ENCODE measurements around the gene GPRASP3.
"Not testable (repeated sequence)": the region's sequence is repeated elsewhere in the genome, so short reads cannot be mapped to it uniquely, and the experiment has no call there.

Gene GPRASP3

GRCh38 chrX:102715967-102716366, 4.6 kb upstream of the GPRASP3 start:
- no peaks in the 10 kb centered on the region for H4K20me1 ChIP-seq (ENCODE audit: insufficient read depth, low read length, poor library complexity, severe bottlenecking)
- H3K27me3 ChIP-seq (ENCODE audit: insufficient read depth, low read length, poor library complexity, severe bottlenecking) = no peaks in the 10 kb centered on the region
- no peaks in the 10 kb centered on the region for H3K79me2 ChIP-seq (ENCODE audit: insufficient read depth, low read length)
- no peak overlapping the region for H3K4me3 ChIP-seq (ENCODE audit: low read length, poor library complexity, severe bottlenecking)
- H3K4me1 ChIP-seq (ENCODE audit: insufficient read depth, low read length, poor library complexity, severe bottlenecking) = no peaks in the 10 kb centered on the region
- no peaks in the 10 kb centered on the region for H3F3A ChIP-seq (ENCODE audit: low read depth)
- TF ChIP-seq EZH2phosphoT487 (IDR thresholded peaks at IDR 0.05; ENCODE audit: borderline replicate concordance) (no peak), CTCF (conservative IDR thresholded peaks at IDR 0.05; ENCODE audit: low read length) (no peak)
- H3K9me3 ChIP-seq (ENCODE audit: insufficient read depth, low read depth, low read length) = no peaks in the 10 kb centered on the region
- no peak overlapping the region for H3K9ac ChIP-seq (ENCODE audit: low read depth, low read length, poor library complexity, severe bottlenecking)
- H3K4me2 ChIP-seq (ENCODE audit: low read depth, low read length, poor library complexity, severe bottlenecking) = no peak overlapping the region
- H2AFZ ChIP-seq (ENCODE audit: low read length) = no peak overlapping the region
- H3K36me3 ChIP-seq (ENCODE audit: insufficient read depth, low read length) = no peaks in the 10 kb centered on the region
- no peaks in the 10 kb centered on the region for H3K9me2 ChIP-seq (replicated peaks; ENCODE audit: low read depth, low read length)

GRCh38 chrX:102721169-102721506, 595 bp downstream of the GPRASP3 start:
- H3K4me1 ChIP-seq (ENCODE audit: insufficient read depth, low read length, poor library complexity, severe bottlenecking); H3F3A ChIP-seq (ENCODE audit: low read depth); H3K9me2 ChIP-seq (replicated peaks; ENCODE audit: low read depth, low read length); H3K4me3 ChIP-seq (ENCODE audit: low read length, poor library complexity, severe bottlenecking); H3K9me3 ChIP-seq (ENCODE audit: insufficient read depth, low read depth, low read length); H3K36me3 ChIP-seq (ENCODE audit: insufficient read depth, low read length); H3K9ac ChIP-seq (ENCODE audit: low read depth, low read length, poor library complexity, severe bottlenecking); H2AFZ ChIP-seq (ENCODE audit: low read length); H3K4me2 ChIP-seq (ENCODE audit: low read depth, low read length, poor library complexity, severe bottlenecking); H3K79me2 ChIP-seq (ENCODE audit: insufficient read depth, low read length); H3K27me3 ChIP-seq (ENCODE audit: insufficient read depth, low read length, poor library complexity, severe bottlenecking); H4K20me1 ChIP-seq (ENCODE audit: insufficient read depth, low read length, poor library complexity, severe bottlenecking): not testable (repeated sequence)

GRCh38 chrX:102723456-102723855, 2.9 kb downstream of the GPRASP3 start:
- Histone ChIP-seq H3F3A (ENCODE audit: low read depth) (no peaks in the 10 kb centered on the region), H3K4me2 (ENCODE audit: low read depth, low read length, poor library complexity, severe bottlenecking) (no peak overlapping the region), H3K4me3 (ENCODE audit: low read length, poor library complexity, severe bottlenecking) (no peak overlapping the region), H4K20me1 (ENCODE audit: insufficient read depth, low read length, poor library complexity, severe bottlenecking) (no peaks in the 10 kb centered on the region), H2AFZ (ENCODE audit: low read length) (no peak overlapping the region), H3K9ac (ENCODE audit: low read depth, low read length, poor library complexity, severe bottlenecking) (no peak overlapping the region), H3K9me3 (ENCODE audit: insufficient read depth, low read depth, low read length) (no peaks in the 10 kb centered on the region), H3K79me2 (ENCODE audit: insufficient read depth, low read length) (no peaks in the 10 kb centered on the region), H3K36me3 (ENCODE audit: insufficient read depth, low read length) (no peaks in the 10 kb centered on the region), H3K4me1 (ENCODE audit: insufficient read depth, low read length, poor library complexity, severe bottlenecking) (no peaks in the 10 kb centered on the region), H3K9me2 (replicated peaks; ENCODE audit: low read depth, low read length) (no peaks in the 10 kb centered on the region), H3K27me3 (ENCODE audit: insufficient read depth, low read length, poor library complexity, severe bottlenecking) (no peaks in the 10 kb centered on the region)
- TF ChIP-seq CTCF (conservative IDR thresholded peaks at IDR 0.05; ENCODE audit: low read length) (no peak), EZH2phosphoT487 (IDR thresholded peaks at IDR 0.05; ENCODE audit: borderline replicate concordance) (no peak)

GRCh38 chrX:102727761-102728160, 7.2 kb downstream of the GPRASP3 start:
- Histone ChIP-seq H3K9me2 (replicated peaks; ENCODE audit: low read depth, low read length) (no peaks in the 10 kb centered on the region), H3K36me3 (ENCODE audit: insufficient read depth, low read length) (no peaks in the 10 kb centered on the region), H3K27me3 (ENCODE audit: insufficient read depth, low read length, poor library complexity, severe bottlenecking) (no peaks in the 10 kb centered on the region), H3K9ac (ENCODE audit: low read depth, low read length, poor library complexity, severe bottlenecking) (no peak overlapping the region), H3K79me2 (ENCODE audit: insufficient read depth, low read length) (no peaks in the 10 kb centered on the region), H4K20me1 (ENCODE audit: insufficient read depth, low read length, poor library complexity, severe bottlenecking) (no peaks in the 10 kb centered on the region), H3K4me2 (ENCODE audit: low read depth, low read length, poor library complexity, severe bottlenecking) (no peak overlapping the region), H3K4me3 (ENCODE audit: low read length, poor library complexity, severe bottlenecking) (no peak overlapping the region), H3F3A (ENCODE audit: low read depth) (no peaks in the 10 kb centered on the region), H3K4me1 (ENCODE audit: insufficient read depth, low read length, poor library complexity, severe bottlenecking) (no peaks in the 10 kb centered on the region), H2AFZ (ENCODE audit: low read length) (no peak overlapping the region), H3K9me3 (ENCODE audit: insufficient read depth, low read depth, low read length) (no peaks in the 10 kb centered on the region)
- no peak for TF ChIP-seq CTCF (conservative IDR thresholded peaks at IDR 0.05; ENCODE audit: low read length)
- no peak for TF ChIP-seq EZH2phosphoT487 (IDR thresholded peaks at IDR 0.05; ENCODE audit: borderline replicate concordance)

All from Loucy (cell line).